Ishikawa (cell line): Measurements from ENCODE around the gene CFAP57.

Experiments
- CEBPB ChIP-seq: IDR thresholded peaks from 2 replicates; pipeline ENCODE4 v1.6.1; 2012
- EP300 ChIP-seq: IDR thresholded peaks from 2 replicates; pipeline ENCODE4 v1.6.1; 2012; ENCODE audit warnings: borderline replicate concordance
- FOXM1 ChIP-seq: IDR thresholded peaks from 2 replicates; pipeline ENCODE4 v1.6.1; 2012; ENCODE audit warnings: low read depth, borderline replicate concordance
- MAX ChIP-seq: IDR thresholded peaks from 2 replicates; pipeline ENCODE4 v1.6.1; 2012
- REST ChIP-seq: IDR thresholded peaks from 2 replicates; pipeline ENCODE4 v1.6.1; 2012; ENCODE audit warnings: low read depth, mild to moderate bottlenecking
- TAF1 ChIP-seq: IDR thresholded peaks from 2 replicates; pipeline ENCODE4 v1.6.1; 2012; ENCODE audit warnings: low read depth, mild to moderate bottlenecking
- USF1 ChIP-seq: IDR thresholded peaks from 2 replicates; pipeline ENCODE4 v1.6.1; 2012
- ZBTB7A ChIP-seq: IDR thresholded peaks from 2 replicates; pipeline ENCODE4 v1.6.1; 2012; ENCODE audit warnings: low read depth

GRCh38 chr1:43147625-43148327, 24.4 kb upstream of the CFAP57 start:
- TF ChIP-seq CEBPB = no peak
- TF ChIP-seq EP300 = no peak
- TF ChIP-seq REST = no peak
- peak; percentile 75 for TF ChIP-seq MAX
- TF ChIP-seq USF1 = 0 out of 2 replicates have a peak, but pooled peaks have one; percentile 12
- no peak for TF ChIP-seq TAF1
- TF ChIP-seq FOXM1 = peak; percentile 96
- TF ChIP-seq ZBTB7A = no peak
